CD4-positive, alpha-beta T cell treated with Interleukin-15 for 1 hour (primary cell): ENCODE measurements around the gene PCDH12.

Experiments used
- DNase-seq: peaks from one replicate; pipeline ENCODE4 v3.0.0-alpha.2; 2020

Gene PCDH12

GRCh38 chr5:141958113-141958512 lies at the start of gene PCDH12:
Gene PCDH12 (minus strand): TSS chr5:141958202. CDS start chr5:141957851, 351 bp downstream.
- no peak for DNase-seq

- DNase-seq = no peak
These were observed 49.2 kb upstream of the PCDH12 start for GRCh38 chr5:142007237-142007544.

- DNase-seq = peak; percentile 27
These were observed 48.6 kb upstream of the PCDH12 start for GRCh38 chr5:142006363-142007236.

GRCh38 chr5:142003266-142003800 lies 45.3 kb upstream of the PCDH12 start:
- no peak for DNase-seq

GRCh38 chr5:142000704-142001484 lies 42.9 kb upstream of the PCDH12 start:
- no peak for DNase-seq

GRCh38 chr5:142000173-142000572 lies 42.2 kb upstream of the PCDH12 start:
- DNase-seq = no peak

GRCh38 chr5:141997358-141997960 lies 39.5 kb upstream of the PCDH12 start:
- DNase-seq = no peak

GRCh38 chr5:141995656-141996055 lies 37.7 kb upstream of the PCDH12 start:
- DNase-seq = no peak

- DNase-seq = no peak
These were observed 36.6 kb upstream of the PCDH12 start for GRCh38 chr5:141994511-141995136.

- DNase-seq = peak; percentile 58
These were observed 34.5 kb upstream of the PCDH12 start for GRCh38 chr5:141992349-141992963.

- DNase-seq = no peak
These were observed 31.7 kb upstream of the PCDH12 start for GRCh38 chr5:141989720-141990119.

GRCh38 chr5:141986072-141986471 lies 28.1 kb upstream of the PCDH12 start:
- no peak for DNase-seq

- no peak for DNase-seq
These were observed 24.6 kb upstream of the PCDH12 start for GRCh38 chr5:141982626-141983025.

- DNase-seq = no peak
These were observed 20.4 kb upstream of the PCDH12 start for GRCh38 chr5:141978389-141978788.

- no peak for DNase-seq
These were observed 18.2 kb upstream of the PCDH12 start for GRCh38 chr5:141976176-141976575.

- DNase-seq = no peak
These were observed 16.0 kb upstream of the PCDH12 start for GRCh38 chr5:141973871-141974595.

GRCh38 chr5:141969783-141970771 lies 12.1 kb upstream of the PCDH12 start:
- DNase-seq = no peak

GRCh38 chr5:141968914-141969608 lies 11.1 kb upstream of the PCDH12 start, which contains the start of gene RNF14:
Gene RNF14 (plus strand): TSS chr5:141969105. CDS start chr5:141973589, 4,484 bp downstream.
- peak; percentile 94 for DNase-seq

- no peak for DNase-seq
These were observed 8.9 kb upstream of the PCDH12 start for GRCh38 chr5:141966963-141967333.
